Naive B cell (primary cell): Measurements from ENCODE around the gene ASIC3. TPM values are rescaled to one million over a fixed set of nuclear protein-coding genes. Genes with fewer than 3 reads are reported as not detected.
A peak's percentile ranks its signal among the peaks of the same experiment; 100 is the strongest.

Source experiments
- ATAC-seq, 2 donors: fragments of 150-1000 bp; cut with Tn5 transposase; 2 replicates each; pipeline ENCODE4 v1.10.0; 2021; ENCODE audit warnings: low read depth in 2 of 2, mild to moderate bottlenecking in 2 of 2, moderate library complexity in 2 of 2
- DNase-seq: peaks from one replicate; pipeline ENCODE4 v3.0.0; 2022
- H3K27ac Mint-ChIP-seq, 6 donors: one replicate each; pipeline ENCODE4 v1.8.0; 2020 to 2022; ENCODE audit warnings: mild to moderate bottlenecking in 6 of 6, mixed read lengths in 6 of 6, moderate library complexity in 5 of 6, inconsistent platforms in 2 of 6
- H3K27me3 Mint-ChIP-seq, 3 donors: one replicate each; pipeline ENCODE4 v1.8.0; 2021 to 2022; ENCODE audit warnings: mixed read lengths in 3 of 3, mild to moderate bottlenecking in 1 of 3
- H3K36me3 Mint-ChIP-seq, 2 donors: one replicate each; pipeline ENCODE4 v1.8.0; 2020 to 2022; ENCODE audit warnings: mixed read lengths in 2 of 2, inconsistent platforms in 1 of 2, mild to moderate bottlenecking in 1 of 2
- H3K4me1 Mint-ChIP-seq, 3 donors: one replicate each; pipeline ENCODE4 v1.8.0; 2020 to 2022; ENCODE audit warnings: mixed read lengths in 3 of 3, inconsistent platforms in 1 of 3, mild to moderate bottlenecking in 1 of 3, moderate library complexity in 1 of 3
- H3K4me3 Mint-ChIP-seq, 8 donors: one replicate each; pipeline ENCODE4 v1.8.0; 2020 to 2022; ENCODE audit warnings: mild to moderate bottlenecking in 8 of 8, mixed read lengths in 8 of 8, moderate library complexity in 8 of 8, inconsistent platforms in 2 of 8
- H3K9me3 Mint-ChIP-seq, 7 donors: one replicate each; pipeline ENCODE4 v1.8.0; 2020 to 2022; ENCODE audit warnings: mixed read lengths in 7 of 7, mild to moderate bottlenecking in 5 of 7, inconsistent platforms in 2 of 7, moderate library complexity in 1 of 7
- polyA plus RNA-seq, 6 donors: library from polyadenylated mRNA; unstranded; fragments of 300-500 nt; fragmentation: Illumina TruSeq; gene quantifications; one replicate each; pipeline ENCODE4 v1.2.3, GENCODE V29; 2021; ENCODE audit warnings: low read depth in 6 of 6

The ASIC3 gene
- polyA plus RNA-seq, 6 donors from 2014 or later = not detected

DNA sequence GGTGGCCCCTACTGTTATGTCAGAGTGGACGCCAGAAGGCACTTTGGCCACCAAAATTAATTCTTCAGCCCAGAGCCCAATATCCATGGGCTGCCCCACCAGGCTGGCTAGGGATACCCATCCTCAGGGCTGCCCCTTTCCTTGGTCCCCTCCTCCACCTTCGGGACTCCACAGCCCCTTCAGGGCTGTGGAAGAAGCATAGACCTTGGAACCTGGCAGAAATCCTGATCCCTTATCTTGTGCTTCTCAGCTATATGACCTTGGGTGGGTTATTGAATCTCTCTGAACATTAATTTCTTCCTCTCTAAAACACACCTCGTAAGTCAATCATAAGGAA is 35.5 kb downstream of the ASIC3 start:
- Mint-ChIP-seq H3K4me1 (peaks cover 41 to 43% (median 43%) of the 10 kb centered on the region in 3 donors), H3K27ac (peak overlapping the region; percentile 94 to 99 (median 96)), H3K4me3 (peak overlapping the region; percentile 77 to 97 (median 92)), H3K36me3 (peaks cover 0 to 6% of the 10 kb centered on the region in 2 donors), H3K9me3 (peaks cover 0 to 2% (median 0%) of the 10 kb centered on the region in 7 donors), H3K27me3 (peaks cover 18 to 22% (median 22%) of the 10 kb centered on the region in 3 donors)
- DNase-seq (peak; percentile 47), ATAC-seq (no peak)

GRCh38 chr7:151085329-151085690 is 37.0 kb downstream of the ASIC3 start:
- ATAC-seq (no peak), DNase-seq (no peak)
- Mint-ChIP-seq H3K9me3 (peaks cover 0 to 2% (median 0%) of the 10 kb centered on the region in 7 donors), H3K36me3 (peaks cover 0 to 6% of the 10 kb centered on the region in 2 donors), H3K27me3 (peaks cover 29 to 37% (median 36%) of the 10 kb centered on the region in 3 donors), H3K27ac (peak overlapping the region; percentile 27 to 99 (median 96)), H3K4me1 (peaks cover 35 to 44% (median 38%) of the 10 kb centered on the region in 3 donors), H3K4me3 (peak overlapping the region; percentile 84 to 95 (median 91))

GRCh38 chr7:151085691-151086620 is 37.6 kb downstream of the ASIC3 start, which contains the start of gene AGAP3:
TSS of gene AGAP3 (plus strand) at chr7:151086475. CDS start at chr7:151086742, 267 bp downstream.
- Mint-ChIP-seq H3K4me1 (peaks cover 35 to 44% (median 38%) of the 10 kb centered on the region in 3 donors), H3K4me3 (peak within 1 kb of the TSS; percentile 86 to 95 (median 92)), H3K36me3 (peaks cover 0 to 6% of the 10 kb centered on the region in 2 donors), H3K9me3 (peaks cover 0 to 2% (median 0%) of the 10 kb centered on the region in 7 donors), H3K27me3 (peaks cover 29 to 42% (median 36%) of the 10 kb centered on the region in 3 donors), H3K27ac (peak within 1 kb of the TSS; percentile 90 to 99 (median 96))
- ATAC-seq = no peak
- DNase-seq = no peak

GRCh38 chr7:151086802-151087244 is 38.5 kb downstream of the ASIC3 start:
- Mint-ChIP-seq H3K27me3 (peaks cover 34 to 51% (median 44%) of the 10 kb centered on the region in 3 donors), H3K36me3 (peaks cover 0 to 6% of the 10 kb centered on the region in 2 donors), H3K4me3 (peak overlapping the region; percentile 79 to 93 (median 87)), H3K9me3 (peaks cover 0 to 2% (median 0%) of the 10 kb centered on the region in 7 donors), H3K27ac (peak overlapping the region; percentile 9 to 90 (median 80)), H3K4me1 (peaks cover 35 to 41% (median 38%) of the 10 kb centered on the region in 3 donors)
- no peak for DNase-seq
- ATAC-seq = no peak

DNA sequence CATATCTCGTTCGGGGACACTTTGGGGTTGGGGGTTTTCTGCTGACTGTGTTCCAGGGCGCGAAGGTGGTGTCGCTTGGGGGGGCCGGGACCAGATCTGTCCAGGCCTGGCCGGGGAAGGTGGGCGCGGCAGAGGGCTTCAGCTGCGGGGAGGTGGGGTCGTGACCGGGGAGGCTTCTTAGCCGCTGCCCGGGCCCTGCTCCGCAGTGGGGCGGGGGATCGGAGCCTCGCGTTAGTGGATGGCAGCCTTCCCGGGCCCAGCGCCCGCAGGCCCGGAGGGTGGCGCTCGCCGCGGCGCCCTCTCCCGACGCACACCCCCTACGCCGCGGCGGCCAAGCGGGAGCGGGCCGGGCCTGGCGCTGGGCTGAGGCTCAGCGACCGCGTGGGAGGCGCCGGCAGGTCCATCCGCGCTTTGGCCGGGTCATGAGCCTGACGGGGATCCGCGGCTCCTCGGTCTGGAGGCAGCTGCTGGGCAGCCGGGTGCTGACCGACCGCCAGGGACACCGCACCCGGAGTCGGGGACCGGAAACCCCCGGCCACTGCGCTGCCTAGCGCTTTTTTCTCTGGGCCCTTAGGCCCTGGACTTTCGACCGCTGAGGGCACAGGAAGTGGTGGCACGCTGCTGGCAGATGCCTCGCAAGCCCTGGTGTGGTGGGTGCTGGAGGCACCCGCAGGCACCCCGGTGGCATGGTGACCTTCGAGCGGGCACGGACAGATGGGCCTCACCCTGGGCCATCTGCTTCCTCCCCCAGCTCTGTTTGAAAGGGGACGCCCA is 39.1 kb downstream of the ASIC3 start:
- DNase-seq = peak; percentile 29
- peaks cover 0 to 6% of the 10 kb centered on the region in 2 donors for H3K36me3 Mint-ChIP-seq
- H3K27ac Mint-ChIP-seq = peak overlapping the region; percentile 9 to 89 (median 78)
- peaks cover 36 to 57% (median 44%) of the 10 kb centered on the region in 3 donors for H3K27me3 Mint-ChIP-seq
- peaks cover 35 to 38% (median 38%) of the 10 kb centered on the region in 3 donors for H3K4me1 Mint-ChIP-seq
- peak; percentile 9 to 12 for ATAC-seq
- H3K4me3 Mint-ChIP-seq = peak overlapping the region; percentile 80 to 93 (median 87)
- peaks cover 0 to 2% (median 0%) of the 10 kb centered on the region in 7 donors for H3K9me3 Mint-ChIP-seq

DNA sequence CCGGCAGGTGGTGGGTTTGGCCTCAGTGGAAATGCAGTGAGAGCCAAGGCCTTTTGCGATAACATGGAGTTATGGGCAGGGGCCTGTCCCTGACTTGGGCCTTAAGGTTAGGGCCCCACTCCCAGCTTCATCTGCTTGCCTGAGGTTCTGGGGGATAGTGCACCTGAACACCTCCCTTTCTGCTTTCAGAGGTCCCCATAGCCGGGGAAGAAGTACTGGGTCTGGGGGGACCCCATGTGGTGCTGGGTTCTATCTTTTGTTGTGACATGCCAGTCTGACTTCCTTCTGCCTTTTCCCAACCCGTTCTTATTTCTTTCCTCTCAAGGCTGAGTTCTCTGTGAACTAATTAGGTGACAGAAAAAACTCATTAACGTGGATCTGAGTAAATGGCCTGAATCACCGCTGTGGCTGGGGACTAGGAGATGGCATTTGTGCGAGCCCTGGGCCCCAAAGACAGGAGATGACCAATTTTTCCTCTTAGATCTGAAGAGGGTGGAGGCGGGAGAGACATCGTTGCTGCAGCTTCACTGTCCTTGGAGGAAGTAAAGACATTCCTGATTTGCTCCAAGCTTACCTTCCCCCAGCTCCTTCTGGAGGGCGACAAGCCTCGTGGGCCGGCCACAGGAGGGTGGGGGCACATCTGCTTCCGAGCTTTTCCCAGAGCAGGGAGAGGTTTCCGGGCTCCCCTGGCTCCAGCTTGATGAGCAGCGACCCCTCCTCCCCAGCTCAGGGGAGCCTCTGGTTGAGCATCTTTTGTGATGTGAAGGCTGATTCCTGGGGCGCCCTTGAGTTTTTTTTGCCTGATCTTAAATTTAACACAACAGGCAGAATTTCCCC is 39.9 kb downstream of the ASIC3 start:
- Mint-ChIP-seq H3K27me3 (peaks cover 36 to 64% (median 44%) of the 10 kb centered on the region in 3 donors), H3K27ac (peak overlapping the region in 4 of 6 donors; percentile 38 to 94 (median 74)), H3K36me3 (peaks cover 0 to 6% of the 10 kb centered on the region in 2 donors), H3K9me3 (peaks cover 0 to 2% (median 0%) of the 10 kb centered on the region in 7 donors), H3K4me3 (peak overlapping the region; percentile 16 to 87 (median 70)), H3K4me1 (peaks cover 28 to 33% (median 31%) of the 10 kb centered on the region in 3 donors)
- no peak for DNase-seq
- no peak for ATAC-seq

GRCh38 chr7:151088856-151089699 is 40.7 kb downstream of the ASIC3 start:
- DNase-seq (no peak), ATAC-seq (peak; percentile 22 to 31)

DNA sequence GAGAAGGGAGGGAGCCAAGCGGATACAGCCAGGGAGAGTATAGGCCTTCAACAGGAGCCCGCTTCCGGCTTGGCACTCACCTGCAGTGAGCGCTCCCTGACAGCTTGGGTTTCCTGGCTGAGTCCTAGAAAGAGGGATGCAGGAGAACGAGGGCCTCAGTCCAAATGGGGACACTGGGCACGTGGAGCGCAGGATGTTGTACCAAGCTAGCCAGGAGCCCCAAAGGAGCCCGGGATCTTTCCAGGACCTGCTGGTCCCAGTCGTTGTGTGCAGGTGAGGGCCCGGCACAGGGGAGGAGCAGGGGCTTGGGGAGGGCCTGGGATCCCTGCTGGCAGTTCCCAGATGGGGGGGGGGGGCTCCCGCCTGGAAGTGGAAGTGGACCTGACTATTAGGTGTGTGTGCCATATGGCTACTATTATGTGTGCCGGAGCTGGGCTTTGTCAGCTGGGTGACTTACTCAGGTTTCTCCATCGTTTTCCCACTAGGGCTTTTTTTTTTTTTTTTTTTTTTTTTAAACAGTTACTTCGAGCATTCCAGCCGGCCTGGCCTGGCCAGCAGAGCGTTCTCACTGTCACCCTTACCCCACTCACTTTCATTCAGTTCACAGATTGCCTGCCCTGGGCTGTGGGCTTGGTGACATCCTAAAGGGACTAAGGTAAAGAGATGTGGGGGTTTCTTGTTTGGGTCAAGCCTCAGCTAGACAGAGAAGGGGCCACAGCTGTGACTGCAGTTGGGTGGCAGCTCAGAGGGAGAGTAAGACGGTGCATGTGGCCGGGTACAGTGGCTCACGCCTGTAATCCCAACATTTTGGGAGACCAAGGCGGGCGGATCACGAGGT is 41.8 kb downstream of the ASIC3 start:
- peaks cover 31 to 66% (median 36%) of the 10 kb centered on the region in 3 donors for H3K27me3 Mint-ChIP-seq
- H3K27ac Mint-ChIP-seq = peak overlapping the region in 1 of 6 donors; percentile 85
- peaks cover 0 to 6% of the 10 kb centered on the region in 2 donors for H3K36me3 Mint-ChIP-seq
- H3K4me1 Mint-ChIP-seq = peaks cover 21 to 29% (median 25%) of the 10 kb centered on the region in 3 donors
- H3K9me3 Mint-ChIP-seq = peaks cover 0 to 2% (median 0%) of the 10 kb centered on the region in 7 donors
- DNase-seq = no peak
- no peak overlapping the region for H3K4me3 Mint-ChIP-seq
- ATAC-seq = no peak

More at GRCh38 chr7:151088856-151089699, 40.7 kb downstream of the ASIC3 start:
- Mint-ChIP-seq H3K4me1 (peaks cover 28 to 33% (median 31%) of the 10 kb centered on the region in 3 donors), H3K27me3 (peaks cover 36 to 64% (median 44%) of the 10 kb centered on the region in 3 donors), H3K9me3 (peaks cover 0 to 2% (median 0%) of the 10 kb centered on the region in 7 donors), H3K4me3 (peak overlapping the region; percentile 52 to 83 (median 70)), H3K27ac (peak overlapping the region; percentile 38 to 94 (median 70)), H3K36me3 (peaks cover 0 to 6% of the 10 kb centered on the region in 2 donors)

- Mint-ChIP-seq H3K9me3 (peaks cover 0 to 2% (median 0%) of the 10 kb centered on the region in 7 donors), H3K27me3 (peaks cover 23 to 57% (median 27%) of the 10 kb centered on the region in 3 donors), H3K27ac (no peak overlapping the region), H3K4me1 (peaks cover 12 to 20% (median 17%) of the 10 kb centered on the region in 3 donors), H3K4me3 (no peak overlapping the region), H3K36me3 (peaks cover 0 to 1% of the 10 kb centered on the region in 2 donors)
- ATAC-seq = no peak
- DNase-seq = no peak
Observed at GRCh38 chr7:151091003-151091402, 42.7 kb downstream of the ASIC3 start.

DNA sequence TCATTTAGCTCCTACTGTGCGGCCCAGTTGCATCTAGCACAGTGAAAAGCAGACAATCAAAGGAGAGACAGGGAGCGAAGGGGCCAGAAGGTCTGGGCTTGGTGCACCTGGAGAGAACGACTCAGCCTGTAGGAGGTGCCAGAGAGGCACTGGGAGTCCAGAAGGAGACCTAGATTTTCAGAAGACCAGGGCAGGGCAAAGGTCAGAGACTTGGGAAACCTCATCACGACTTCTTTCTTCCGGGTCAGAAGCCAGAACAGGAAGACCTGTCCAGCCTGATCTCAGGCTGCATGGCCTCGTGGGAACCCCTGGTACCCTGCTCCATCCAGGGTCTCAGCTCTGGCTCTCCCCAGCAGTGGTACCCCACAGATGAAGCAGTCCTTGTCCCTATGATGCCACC is 43.1 kb downstream of the ASIC3 start:
- H3K27me3 Mint-ChIP-seq = peaks cover 23 to 56% (median 25%) of the 10 kb centered on the region in 3 donors
- no peak overlapping the region for H3K4me3 Mint-ChIP-seq
- ATAC-seq (no peak), DNase-seq (no peak)
- peaks cover 12 to 20% (median 15%) of the 10 kb centered on the region in 3 donors for H3K4me1 Mint-ChIP-seq
- H3K27ac Mint-ChIP-seq = no peak overlapping the region
- H3K9me3 Mint-ChIP-seq = peaks cover 0 to 2% (median 0%) of the 10 kb centered on the region in 7 donors
- H3K36me3 Mint-ChIP-seq = no peaks in the 10 kb centered on the region

DNA sequence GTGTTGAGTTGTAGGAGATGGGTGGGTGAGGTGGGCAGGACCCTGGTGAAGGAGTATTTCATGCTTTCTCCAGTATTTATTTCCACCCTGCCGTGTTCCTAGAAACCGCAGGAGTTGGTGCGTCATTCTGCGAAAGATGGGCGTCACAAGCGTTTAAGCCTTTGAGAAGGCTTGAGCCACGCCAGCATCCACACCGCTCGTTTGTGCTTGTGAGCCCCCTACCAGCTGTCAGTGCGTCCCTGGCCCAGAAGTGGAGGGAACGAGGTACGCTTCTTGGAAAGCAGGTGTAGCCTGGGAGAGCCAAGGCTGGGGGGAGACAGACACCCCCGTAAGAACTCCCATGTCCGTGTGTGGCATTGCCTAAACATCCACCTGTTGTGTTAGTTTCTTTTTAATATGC is 43.7 kb downstream of the ASIC3 start:
- Mint-ChIP-seq H3K36me3 (no peaks in the 10 kb centered on the region), H3K27me3 (peaks cover 23 to 53% (median 25%) of the 10 kb centered on the region in 3 donors), H3K4me3 (no peak overlapping the region), H3K4me1 (peaks cover 11 to 20% (median 15%) of the 10 kb centered on the region in 3 donors), H3K27ac (no peak overlapping the region), H3K9me3 (peaks cover 0 to 2% (median 0%) of the 10 kb centered on the region in 7 donors)
- DNase-seq = no peak
- ATAC-seq = no peak
